ENCODE data around the gene TFDP2.
A peak's percentile ranks its signal among the peaks of the same experiment; 100 is the strongest.
"Not testable (repeated sequence)": the region's sequence is repeated elsewhere in the genome, so short reads cannot be mapped to it uniquely, and the experiment has no call there.

Gene TFDP2

DNA sequence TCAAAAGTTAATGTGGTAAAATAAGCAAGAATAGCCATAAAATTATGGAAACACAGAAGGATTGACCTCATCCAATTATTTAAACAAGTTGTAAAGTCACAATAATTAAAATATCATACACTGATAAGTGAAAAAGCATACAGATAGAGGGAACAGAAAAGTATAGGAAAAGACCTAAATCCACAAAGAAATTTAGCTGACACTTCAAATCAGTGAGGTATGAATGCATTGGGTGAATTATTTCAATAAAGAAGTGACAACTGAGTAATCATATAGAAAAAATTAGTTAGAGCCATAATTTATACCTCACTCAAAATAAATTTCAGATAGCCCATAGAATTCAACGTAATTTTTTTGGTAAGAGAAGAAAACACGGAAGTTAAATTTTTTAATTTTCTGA is 25.1 kb downstream of the TFDP2 start:
- DNase-seq, result no peak

DNA sequence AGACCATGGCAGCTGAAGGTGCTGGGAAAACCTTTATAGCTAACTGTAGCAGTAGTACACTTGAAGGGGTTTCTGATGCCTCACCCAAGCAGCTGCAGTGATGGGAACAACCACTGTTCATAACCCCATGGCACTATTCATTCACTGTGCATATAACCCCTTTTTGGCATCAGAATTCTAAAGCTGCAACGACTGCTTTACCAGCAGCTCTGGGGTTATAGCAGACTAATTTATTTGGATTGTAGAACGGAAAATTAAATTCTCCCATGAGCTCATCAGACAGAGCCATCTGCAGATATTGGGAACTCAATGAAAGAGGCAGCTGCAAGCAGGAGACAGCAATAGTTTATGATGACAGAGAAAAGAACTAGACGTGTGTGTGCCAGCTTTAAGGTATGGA is 28.6 kb downstream of the TFDP2 start:
- no peak for DNase-seq

DNA sequence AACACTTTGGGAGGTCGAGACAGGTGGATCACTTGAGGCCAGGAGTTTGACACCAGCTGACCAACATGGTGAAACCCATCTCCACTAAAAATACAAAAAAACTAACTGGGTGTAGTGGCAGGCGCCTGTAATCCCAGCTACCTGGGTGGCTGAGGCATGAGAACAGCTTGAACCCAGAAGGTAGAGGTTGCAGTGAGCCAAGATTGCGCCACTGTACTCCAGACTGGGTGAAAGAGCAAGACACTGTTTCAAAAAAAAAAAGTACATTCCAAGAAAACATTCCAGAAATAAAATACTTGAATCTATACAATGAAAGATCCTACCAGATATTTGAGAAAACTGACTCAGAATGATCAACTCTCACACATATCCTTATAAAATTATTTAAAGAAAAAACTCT is 30.4 kb downstream of the TFDP2 start:
- no peak for DNase-seq

DNA sequence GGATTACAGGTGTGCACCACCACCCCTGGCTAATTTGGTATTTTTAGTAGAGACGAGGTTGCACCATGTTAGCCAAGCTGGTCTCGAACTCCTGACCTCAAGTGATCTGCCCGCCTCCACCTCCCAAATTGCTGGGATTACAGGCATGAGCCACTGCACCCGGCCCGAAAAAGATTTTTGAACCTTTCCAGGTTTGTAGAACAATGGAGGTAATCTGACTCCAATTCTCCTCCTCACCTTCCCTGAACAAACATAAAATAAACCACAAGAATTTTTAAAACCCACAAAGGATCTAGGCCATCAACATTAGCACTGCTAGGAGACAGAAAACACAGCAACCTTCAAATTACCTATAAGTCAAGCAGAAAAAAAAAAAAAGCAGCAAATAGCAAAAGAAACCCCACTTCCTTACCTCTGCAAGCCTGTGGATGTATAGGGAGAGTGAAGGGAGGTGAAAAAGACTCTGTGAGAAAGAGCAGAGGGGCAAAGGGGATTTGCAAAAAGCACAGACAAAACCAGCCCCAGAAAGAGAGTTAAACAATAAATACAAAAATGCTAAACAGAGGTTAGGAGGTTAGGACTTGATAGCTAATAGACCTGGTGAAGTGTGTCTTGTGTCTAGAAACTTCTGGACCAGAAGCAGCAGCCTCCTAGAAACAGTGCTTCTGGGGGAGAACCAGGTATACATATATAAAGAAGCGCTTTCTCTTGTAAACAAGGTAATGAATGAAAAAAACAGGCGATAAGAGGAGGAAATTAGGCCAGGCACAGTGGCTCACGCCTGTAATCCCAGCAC is 32.1 kb downstream of the TFDP2 start:
- peak; percentile 21 for DNase-seq

DNA sequence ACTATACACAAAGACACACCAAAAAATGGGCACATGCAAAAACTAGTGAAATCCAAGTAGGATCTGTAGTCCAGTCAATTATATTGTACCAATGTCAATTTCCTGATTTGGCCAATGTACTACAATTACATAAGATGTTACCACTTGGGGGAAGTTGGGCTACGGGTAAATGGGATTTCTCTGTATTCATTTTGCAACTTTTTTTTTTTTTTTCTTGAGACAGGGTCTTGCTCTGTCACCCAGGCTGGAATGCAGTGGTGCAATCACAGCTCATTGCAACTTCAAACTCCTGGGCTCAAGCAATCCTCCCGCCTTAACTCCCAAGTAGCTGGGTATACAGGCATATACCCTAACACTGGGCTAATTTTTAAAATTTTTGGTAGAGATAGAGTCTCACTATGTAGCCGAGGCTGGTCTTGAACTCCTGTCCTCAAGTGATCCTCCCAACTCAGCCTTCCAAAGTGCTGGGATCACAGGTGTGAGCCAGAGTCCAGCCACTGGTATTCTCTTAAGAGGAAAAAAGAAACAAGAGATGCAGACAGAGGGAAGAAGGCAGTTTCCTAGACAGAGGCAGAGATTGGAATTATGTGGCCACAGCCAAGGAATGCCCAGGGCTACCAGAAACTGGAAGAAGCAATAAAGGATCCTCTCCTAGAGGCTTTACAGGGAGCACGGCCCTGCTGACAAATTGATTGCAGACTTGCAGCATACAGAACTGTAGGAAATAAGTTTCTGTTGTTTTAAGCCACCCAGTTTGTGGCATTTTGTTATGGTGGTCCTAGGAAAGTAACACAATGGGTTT is 33.3 kb downstream of the TFDP2 start:
- DNase-seq, result no peak

DNA sequence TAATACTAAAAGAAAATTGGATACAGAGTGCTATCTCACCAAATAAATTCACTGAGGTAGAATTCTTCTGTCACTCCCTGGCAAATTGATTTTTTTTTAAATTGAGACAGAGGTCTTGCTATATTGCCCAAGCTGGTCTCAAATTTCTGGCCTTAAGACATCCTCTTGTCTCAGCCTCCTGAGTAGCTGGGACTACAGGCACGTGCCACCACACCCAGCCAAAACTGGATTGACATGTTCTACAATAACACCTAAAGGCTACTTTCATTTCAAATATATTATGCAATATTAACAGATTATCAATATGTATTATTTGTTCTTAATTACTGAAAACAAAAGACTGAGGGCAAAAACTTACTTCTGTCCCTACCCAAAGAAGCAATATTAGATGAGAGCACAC is 36.7 kb downstream of the TFDP2 start:
- DNase-seq, result no peak

DNA sequence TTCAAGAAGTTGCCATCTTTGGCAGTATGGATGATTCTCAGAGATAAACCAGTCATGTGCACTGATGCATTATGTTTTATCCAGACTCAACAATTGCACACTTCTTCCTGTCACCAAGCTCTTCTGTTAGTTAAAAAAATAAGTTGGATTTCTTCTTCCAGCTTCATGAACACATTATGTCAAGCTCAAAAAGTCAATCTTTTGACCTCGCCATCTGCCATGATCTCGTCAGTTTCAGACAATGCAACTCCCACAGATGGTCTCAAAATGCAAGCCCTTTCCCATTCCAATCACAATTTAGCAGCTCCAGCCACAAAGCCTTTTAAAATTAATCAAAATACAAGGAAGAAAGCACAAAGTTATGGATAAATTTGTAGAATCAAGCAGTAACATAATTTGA is 42.8 kb downstream of the TFDP2 start:
- DNase-seq, result peak; percentile 89

DNA sequence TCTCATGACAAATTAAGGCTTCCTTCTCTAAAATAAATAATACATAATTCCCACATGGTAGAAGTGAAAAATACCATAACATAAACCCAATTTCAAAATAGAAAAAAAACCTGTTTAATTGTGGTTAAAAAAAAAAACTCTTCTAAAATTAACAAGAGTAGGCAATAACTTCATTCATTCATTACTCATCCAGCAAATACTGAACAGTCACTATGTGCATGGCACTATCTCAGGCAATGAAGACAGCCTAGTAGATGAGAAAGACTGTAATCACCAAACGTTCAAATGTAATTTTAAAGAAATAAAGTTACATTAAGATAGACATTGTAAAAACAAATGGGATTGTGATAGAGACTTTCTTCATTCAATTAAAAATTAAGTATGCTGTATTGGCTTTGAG is 43.4 kb downstream of the TFDP2 start:
- no peak for DNase-seq

DNA sequence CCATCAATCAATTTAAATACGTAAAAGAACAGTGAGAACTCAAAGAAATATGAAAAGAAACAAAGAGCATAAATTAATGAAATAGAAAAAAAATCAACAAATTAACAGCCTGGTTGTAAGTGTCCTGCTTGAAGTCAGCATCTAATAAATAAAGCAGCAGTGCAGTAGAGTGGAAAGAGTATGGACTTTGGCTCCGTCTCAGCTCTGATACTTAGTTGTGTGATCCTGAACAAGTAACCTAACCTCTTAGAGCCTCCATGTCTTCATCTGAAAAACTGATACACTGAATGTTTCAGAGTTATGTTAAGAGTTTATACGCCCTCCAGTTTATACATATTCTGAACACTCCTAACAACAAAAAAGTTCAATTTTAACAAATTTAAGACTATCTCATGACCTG is 44.6 kb downstream of the TFDP2 start:
- DNase-seq, result no peak

DNA sequence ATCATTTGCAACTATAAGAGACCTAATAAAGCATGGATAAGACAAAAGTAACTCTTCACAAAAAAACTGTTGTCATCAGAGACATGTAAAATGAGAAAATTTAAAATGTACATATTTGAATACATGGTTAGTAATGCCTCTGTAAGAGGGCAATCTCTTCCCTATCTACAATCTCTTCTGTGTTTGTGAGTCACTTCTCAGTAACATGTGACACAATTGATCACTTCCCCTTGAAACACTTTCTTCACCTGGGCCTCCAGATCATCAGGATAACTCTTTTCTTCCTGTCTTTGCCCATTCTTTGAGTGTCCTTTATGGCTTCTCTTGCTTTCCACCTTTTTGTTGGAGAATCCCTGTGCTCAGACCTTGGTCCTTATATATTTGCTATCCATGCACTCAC is 50.4 kb downstream of the TFDP2 start:
- DNase-seq, result no peak

DNA sequence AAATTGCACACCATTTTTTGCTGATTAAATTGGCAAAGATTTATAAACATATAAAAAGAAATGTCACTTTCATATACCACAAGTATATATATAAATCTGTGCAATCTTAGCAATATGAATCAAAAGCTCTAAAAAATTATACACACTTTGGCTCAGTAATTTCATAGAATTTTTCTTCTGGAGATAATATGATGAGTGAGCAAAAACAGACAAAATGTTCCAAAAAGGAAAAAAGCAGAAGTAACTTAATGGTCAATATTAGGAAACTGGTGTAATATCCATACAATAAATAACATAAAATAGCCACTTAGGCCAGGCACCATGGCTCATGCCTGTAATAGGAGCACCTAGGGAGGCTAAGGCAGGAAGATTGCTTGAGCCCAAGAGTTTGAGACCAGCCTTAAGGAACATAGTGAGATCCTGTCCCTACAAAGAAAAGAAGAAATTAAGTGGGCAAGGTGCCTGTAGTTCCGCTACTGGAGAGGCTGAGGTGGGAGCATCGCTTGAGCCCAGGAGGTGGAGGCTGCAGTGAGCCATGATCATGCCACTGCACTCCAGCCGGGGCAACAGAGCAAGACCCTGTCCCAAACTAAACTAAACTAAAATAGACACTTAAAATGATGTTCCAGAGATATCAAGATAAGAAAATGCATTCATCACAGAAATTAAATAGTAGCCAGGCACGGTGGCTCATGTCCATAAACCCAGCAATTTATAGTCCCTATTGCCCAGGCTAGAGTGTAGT is 52.1 kb downstream of the TFDP2 start:
- DNase-seq, result no peak

DNA sequence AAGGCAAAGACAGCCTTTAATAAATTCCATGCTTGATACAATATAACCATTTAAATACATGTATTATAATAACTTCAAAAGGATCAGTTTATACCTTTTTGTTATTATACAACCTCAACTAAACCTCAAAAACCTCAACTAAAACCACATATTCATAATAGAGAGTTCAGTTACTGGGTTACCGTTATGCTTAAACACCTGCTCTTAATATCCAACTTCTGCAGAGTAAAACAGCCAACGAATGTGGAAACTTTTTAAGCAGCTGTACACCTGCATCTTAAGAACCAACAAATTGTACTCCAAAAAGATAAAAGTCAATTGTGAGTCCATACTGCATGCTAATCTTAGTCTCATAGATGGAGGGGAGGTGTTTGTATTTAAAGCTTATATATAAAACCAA is 53.5 kb downstream of the TFDP2 start:
- DNase-seq, result no peak

DNA sequence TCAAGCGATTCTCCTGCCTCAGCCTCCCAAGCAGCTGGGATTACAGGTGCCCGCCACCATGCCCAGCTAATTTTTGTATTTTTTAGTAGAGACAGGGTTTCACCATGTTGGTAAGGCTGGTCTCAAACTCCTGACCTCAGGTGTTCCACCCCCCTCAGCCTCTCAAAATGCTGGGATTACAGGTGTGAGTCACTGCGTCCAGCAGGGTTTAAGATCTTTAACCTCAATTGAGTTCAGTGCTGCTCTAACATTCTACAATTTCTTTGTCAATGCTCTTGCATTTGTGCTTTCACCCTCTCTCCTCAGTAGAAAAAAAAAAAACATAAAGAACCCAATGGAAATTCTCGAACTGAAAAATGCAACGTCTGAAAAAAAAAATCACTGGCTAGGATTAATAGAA is 60.4 kb downstream of the TFDP2 start:
- not testable (repeated sequence) for DNase-seq

DNA sequence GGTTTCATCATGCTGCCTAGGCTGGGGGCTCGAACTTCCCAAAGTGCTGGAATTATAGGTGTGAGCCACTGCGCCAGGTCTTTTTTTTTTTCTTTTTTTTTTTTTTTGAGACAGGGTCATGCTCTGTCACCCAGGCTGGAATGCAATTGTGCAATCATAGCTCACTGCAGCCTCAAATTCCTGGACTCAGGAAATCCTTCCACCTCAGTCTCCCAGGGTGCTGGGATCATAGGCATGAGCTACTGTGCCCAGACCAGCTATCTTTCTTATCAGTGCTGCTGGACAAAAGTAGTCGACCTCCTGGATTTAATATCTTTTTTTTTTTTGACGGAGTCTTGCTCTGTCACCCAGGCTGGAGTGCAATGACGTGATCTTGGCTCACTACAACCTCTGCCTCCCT is 60.8 kb downstream of the TFDP2 start:
- DNase-seq, result no peak

DNA sequence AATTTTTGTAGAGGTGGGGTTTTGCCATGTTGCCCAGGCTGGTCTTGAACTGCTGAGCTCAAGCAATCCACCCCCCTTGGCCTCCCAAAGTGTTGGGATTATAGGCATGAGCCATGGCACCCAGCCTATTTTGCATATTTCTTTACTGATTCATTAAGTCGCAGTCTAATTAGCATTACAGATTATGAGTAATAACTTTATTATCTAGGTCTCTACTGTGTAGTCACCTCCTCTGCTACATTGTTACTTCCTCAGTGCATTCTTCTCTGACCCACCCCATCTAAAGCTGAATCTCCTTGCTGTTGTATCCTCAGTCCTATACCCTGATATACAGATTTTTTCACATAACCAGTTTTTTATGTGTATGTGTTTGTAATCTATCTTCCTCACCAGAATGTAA is 61.7 kb downstream of the TFDP2 start:
- DNase-seq, result no peak

DNA sequence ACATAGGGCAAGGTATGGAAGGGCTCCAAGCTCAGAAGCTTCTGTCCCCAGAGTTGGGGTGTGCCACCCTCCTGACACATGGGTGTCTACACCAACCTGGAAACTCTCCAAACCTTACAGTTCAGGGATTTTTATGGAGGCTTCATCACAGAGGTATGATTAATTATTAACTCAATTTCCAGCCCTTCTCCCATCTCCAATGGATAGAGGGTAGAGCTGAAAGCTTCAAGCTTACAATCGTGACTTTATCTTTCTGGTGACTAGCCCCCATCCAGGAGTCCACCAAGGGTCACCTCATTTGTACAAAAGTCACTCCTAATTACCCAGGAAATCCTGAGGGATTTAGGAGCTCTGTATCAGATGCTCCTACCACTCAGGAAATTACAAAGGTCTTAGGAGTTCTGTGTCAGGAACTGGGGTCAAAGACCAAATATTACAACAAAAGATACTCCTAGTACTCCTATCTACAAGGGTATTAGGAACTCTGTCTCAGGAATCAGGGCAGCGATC is 62.7 kb downstream of the TFDP2 start:
- DNase-seq, result no peak

DNA sequence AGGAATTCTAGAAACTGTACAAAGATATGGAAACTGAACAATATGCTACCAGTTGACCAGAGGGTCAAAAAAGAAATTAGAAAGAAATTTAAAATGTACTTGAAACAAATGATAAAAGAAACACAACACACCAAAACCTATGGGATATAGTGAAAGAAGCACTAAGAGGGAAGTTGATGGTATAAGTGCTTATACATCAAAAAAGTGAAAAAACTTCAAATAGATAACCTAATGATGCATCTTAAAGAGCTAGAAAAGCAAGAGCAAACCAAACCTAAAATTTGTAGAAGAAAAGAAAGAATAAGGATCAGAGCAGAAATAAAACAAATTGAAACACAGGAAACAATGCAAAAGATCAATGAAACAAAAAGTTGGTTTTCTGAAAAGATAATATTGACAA is 68.2 kb downstream of the TFDP2 start:
- no peak for DNase-seq

DNA sequence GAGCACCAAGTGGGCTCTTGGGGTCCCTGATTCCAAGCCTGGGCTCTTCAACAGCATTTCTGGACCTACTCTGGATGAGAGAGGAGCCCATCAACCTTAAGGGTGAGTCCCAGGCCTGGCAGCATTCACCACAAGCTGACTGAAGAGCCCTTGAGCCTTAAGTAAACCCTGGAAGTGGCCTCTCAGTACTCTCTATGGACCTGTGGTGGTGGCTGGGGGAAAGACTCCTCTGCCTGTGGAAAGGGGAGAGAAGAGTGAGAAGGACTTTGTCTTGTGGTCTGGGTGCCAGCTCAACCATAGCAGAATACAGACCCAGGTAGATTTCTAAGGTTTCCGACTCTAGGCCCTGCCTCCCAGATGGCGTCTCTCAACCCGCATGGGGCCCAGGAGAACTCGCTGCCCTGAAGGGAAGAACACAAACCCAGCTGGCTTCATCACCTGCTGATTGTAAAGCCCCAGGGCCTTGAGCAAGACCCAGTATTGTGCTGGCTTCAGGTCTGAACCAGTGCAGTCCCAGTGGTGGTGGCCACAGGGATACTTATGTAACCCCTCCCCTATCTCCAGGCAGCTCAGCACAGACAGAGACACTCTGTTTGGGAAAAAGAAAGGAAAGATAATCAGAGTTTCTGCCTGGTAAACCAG is 71.4 kb downstream of the TFDP2 start:
- DNase-seq, result no peak

DNA sequence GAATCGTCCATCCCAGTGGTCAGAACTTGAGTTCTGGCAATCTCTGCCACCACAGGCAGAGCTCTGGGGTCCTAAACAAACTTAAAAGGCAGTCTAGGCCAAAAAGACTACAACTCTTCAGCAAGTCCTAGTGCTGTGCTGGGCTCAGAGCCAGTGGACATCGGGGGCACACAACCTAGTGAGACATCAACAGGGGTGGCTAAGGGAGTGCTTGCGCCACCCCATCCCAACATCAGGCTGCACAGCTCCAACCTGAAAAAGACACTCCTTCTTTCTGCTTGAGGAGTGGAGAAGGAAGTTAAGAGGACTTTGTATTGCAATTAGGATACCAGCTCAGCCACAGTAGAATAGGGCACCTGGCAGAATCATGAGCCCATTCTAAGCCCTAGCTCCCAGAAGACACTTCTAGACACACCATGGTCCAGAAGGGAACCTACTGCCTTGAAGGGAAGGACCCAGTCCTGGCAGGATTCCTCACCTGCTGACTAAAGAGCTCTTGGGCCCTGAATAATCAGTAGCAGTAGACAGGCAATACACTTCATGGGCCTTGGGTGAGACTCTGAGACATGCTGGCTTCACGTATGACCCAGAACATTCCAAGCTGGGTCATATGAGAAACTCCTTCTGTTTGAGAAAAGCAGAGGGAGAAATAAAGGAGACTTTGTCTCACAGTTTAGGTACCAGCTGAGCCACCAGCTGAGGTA is 72.0 kb downstream of the TFDP2 start:
- DNase-seq, result no peak

DNA sequence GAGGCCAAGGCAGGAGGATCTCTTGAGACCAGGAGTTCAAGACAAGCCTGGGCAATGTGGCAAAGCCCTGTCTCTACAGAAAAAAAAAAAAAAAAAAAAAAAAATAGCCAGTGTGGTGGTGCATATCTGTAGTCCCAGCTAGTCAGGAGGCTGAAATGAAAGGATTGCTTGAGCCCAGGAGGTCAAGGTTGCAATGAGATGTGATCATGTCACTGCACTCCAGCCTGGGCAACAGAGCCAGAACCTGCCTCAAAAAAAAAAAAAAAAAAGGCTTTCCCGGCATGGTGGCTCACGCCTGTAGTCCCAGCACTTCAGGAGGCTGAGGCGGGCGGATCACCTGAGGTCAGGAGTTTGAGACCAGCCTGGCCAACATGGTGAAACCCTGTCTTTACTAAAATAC is 73.7 kb downstream of the TFDP2 start:
- not testable (repeated sequence) for DNase-seq

DNA sequence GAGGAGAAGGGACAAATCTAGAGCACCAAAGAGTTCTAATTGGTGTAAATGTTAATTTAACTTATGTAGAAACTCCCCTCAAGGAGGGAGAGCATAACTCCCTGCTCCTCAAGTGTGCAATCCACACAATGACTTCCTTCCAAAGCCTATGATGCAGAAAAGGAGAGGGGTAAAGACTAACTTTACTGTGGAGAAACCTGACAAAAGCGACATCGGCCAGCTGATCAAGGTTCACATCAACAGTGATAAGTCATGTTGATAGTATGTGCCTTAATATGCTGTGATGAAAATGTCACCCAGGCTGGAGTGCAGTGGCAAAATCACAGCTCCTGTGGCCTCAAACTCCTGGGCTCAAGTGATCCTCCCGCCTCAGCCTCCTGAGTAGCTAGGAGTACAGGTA is 76.5 kb downstream of the TFDP2 start:
- no peak for DNase-seq

DNA sequence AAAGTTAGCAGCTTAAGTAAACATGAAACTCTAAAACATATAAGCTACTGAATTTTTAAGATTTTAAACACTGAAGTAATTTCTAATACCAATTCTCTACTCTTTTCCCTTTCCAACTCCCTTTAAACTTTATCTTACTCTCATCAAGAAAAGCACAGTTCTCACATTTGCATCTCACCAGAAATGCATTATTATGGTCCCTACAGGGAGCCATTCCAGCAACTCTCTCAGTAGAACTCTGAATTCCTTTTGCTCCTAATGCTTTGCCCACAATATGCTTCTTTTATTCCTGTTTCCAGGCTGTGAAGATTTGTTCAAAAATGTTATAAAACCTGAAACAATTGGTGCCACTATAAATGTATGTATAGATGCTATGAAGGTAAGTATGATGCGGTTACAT is 83.4 kb downstream of the TFDP2 start:
- no peak for DNase-seq
